Lower lobe of right lung (tissue), 2 donors: Measurements from ENCODE around the gene IKZF1. TPM values are rescaled to one million over a fixed set of nuclear protein-coding genes. Genes with fewer than 3 reads are reported as not detected.

ENCODE experiments used
- ATAC-seq, 2 donors: fragments of 200-7000 bp; cut with Tn5 transposase; one replicate each; pipeline ENCODE4 v1.9.1; 2020 to 2022; ENCODE audit warnings: mild to moderate bottlenecking in 2 of 2, moderate library complexity in 2 of 2
- DNase-seq: peaks from one replicate; pipeline ENCODE4 v3.0.0-alpha.2; 2020
- H3K27ac ChIP-seq: fragments of 200-600 bp; one replicate; pipeline ENCODE4 v1.8.0; 2022
- H3K27me3 ChIP-seq: fragments of 200-600 bp; one replicate; pipeline ENCODE4 v1.8.0; 2022; ENCODE audit warnings: low read depth
- H3K36me3 ChIP-seq: fragments of 200-600 bp; one replicate; pipeline ENCODE4 v1.8.0; 2022; ENCODE audit warnings: mild to moderate bottlenecking
- H3K4me1 ChIP-seq: fragments of 200-600 bp; one replicate; pipeline ENCODE4 v1.8.0; 2022
- H3K4me3 ChIP-seq: fragments of 200-600 bp; one replicate; pipeline ENCODE4 v1.8.0; 2022; ENCODE audit warnings: mild to moderate bottlenecking
- H3K9me3 ChIP-seq: fragments of 200-600 bp; one replicate; pipeline ENCODE4 v1.8.0; 2022
- CTCF ChIP-seq: fragments of 200-600 bp; IDR thresholded peaks from one replicate; pipeline ENCODE4 v1.8.0; 2022; ENCODE audit warnings: antibody characterized with exemption, mild to moderate bottlenecking
- intact Hi-C: fragments of 100-400 bp; cut with DNase I; formaldehyde crosslinking; loops from one replicate; pipeline ENCODE4 v1.11.0; 2022
- total RNA-seq: library from RNA; stranded (reverse); fragmentation: NEBNext Ultra II Directional; extraction: Animal tissue kit (Norgen Biotek cat#: 25700); gene quantifications from one replicate; pipeline ENCODE4 v1.2.1, GENCODE V29; 2021
- donor health status: DM: no; HTN: yes; CAD: no; lungs with severe emphysema.

IKZF1 gene
- total RNA-seq, 1 donor from 2014 or later, result 61.9 TPM

- TF ChIP-seq CTCF, result no peak
- ATAC-seq (peak; percentile 99 to 100), DNase-seq (peak; percentile 90)
- Histone ChIP-seq H3K9me3 (no peaks in the 10 kb centered on the region), H3K36me3 (peaks cover 20% of the 10 kb centered on the region), H3K4me1 (peaks cover 15% of the 10 kb centered on the region), H3K4me3 (peak within 1 kb of the TSS; percentile 79), H3K27me3 (no peaks in the 10 kb centered on the region), H3K27ac (peak within 1 kb of the TSS; percentile 85)
- intact Hi-C loops, result no loop called here
Observed at GRCh38 chr7:50449881-50450589, 145.5 kb downstream of the IKZF1 start, which contains the start of gene FIGNL1. FIGNL1 (minus strand) TSS chr7:50450350; CDS start chr7:50447287, 3,063 bp downstream.

GRCh38 chr7:50450590-50451032 lies 146.1 kb downstream of the IKZF1 start:
- H3K27ac ChIP-seq, result peak overlapping the region; percentile 85

More at GRCh38 chr7:50450590-50451032, 146.1 kb downstream of the IKZF1 start:
- Histone ChIP-seq H3K4me1 (peaks cover 15% of the 10 kb centered on the region), H3K27me3 (no peaks in the 10 kb centered on the region), H3K4me3 (peak overlapping the region; percentile 79), H3K9me3 (no peaks in the 10 kb centered on the region), H3K36me3 (peaks cover 15% of the 10 kb centered on the region)
- ATAC-seq (peak; percentile 62 to 66), DNase-seq (peak; percentile 61)
- intact Hi-C loops, result no loop called here
- no peak for TF ChIP-seq CTCF

Other genes starting within 250 kb of the IKZF1 start
- not detected for gene ZPBP, start 211.5 kb upstream of the IKZF1 start, total RNA-seq
- gene FIGNL1, start 145.6 kb downstream of the IKZF1 start, total RNA-seq, result 5.0 TPM